GM19099 (cell line): ENCODE measurements around the gene CPXM2.

Source experiments
- POLR2A ChIP-seq: IDR thresholded peaks from 3 replicates; pipeline ENCODE4 v1.6.1; 2011; ENCODE audit warnings: low read depth; ENCODE audit not compliant: insufficient read length; ENCODE audit errors: extremely low read depth

CPXM2 gene

GRCh38 chr10:123848564-123849457 lies 42.8 kb downstream of the CPXM2 start:
- no peak for TF ChIP-seq POLR2A

- TF ChIP-seq POLR2A, result no peak
Observed at GRCh38 chr10:123847686-123848432, 43.7 kb downstream of the CPXM2 start.

GRCh38 chr10:123843835-123844234 lies 47.8 kb downstream of the CPXM2 start:
- no peak for TF ChIP-seq POLR2A

- no peak for TF ChIP-seq POLR2A
Observed at GRCh38 chr10:123842692-123843385, 48.8 kb downstream of the CPXM2 start.

GRCh38 chr10:123841560-123841959 lies 50.0 kb downstream of the CPXM2 start:
- TF ChIP-seq POLR2A, result no peak

- no peak for TF ChIP-seq POLR2A
Observed at GRCh38 chr10:123841115-123841514, 50.5 kb downstream of the CPXM2 start.

- TF ChIP-seq POLR2A, result no peak
Observed at GRCh38 chr10:123840714-123841113, 50.9 kb downstream of the CPXM2 start.

GRCh38 chr10:123838596-123839310 lies 52.9 kb downstream of the CPXM2 start:
- TF ChIP-seq POLR2A, result no peak

- TF ChIP-seq POLR2A, result no peak
Observed at GRCh38 chr10:123837756-123838155, 53.9 kb downstream of the CPXM2 start.

- TF ChIP-seq POLR2A, result no peak
Observed at GRCh38 chr10:123836418-123837145, 55.0 kb downstream of the CPXM2 start.

- TF ChIP-seq POLR2A, result no peak
Observed at GRCh38 chr10:123835575-123835974, 56.0 kb downstream of the CPXM2 start.

GRCh38 chr10:123833170-123833850 lies 58.3 kb downstream of the CPXM2 start:
- TF ChIP-seq POLR2A, result no peak

GRCh38 chr10:123831259-123831658 lies 60.3 kb downstream of the CPXM2 start:
- TF ChIP-seq POLR2A, result no peak
